Stimulated activated CD8-positive, alpha-beta memory T cell treated with anti-CD3 and anti-CD28 coated beads, Interleukin-15, amount 100 ng/mL, for 4 hours (primary cell): ENCODE results near the gene KBTBD7.
"Not testable (repeated sequence)": the region's sequence is repeated elsewhere in the genome, so short reads cannot be mapped to it uniquely, and the experiment has no call there.

Experiments
- DNase-seq, 2 donors: peaks; one replicate each; pipeline ENCODE4 v3.0.0-alpha.2; 2020; ENCODE audit warnings: low read depth in 2 of 2

Gene KBTBD7

DNA sequence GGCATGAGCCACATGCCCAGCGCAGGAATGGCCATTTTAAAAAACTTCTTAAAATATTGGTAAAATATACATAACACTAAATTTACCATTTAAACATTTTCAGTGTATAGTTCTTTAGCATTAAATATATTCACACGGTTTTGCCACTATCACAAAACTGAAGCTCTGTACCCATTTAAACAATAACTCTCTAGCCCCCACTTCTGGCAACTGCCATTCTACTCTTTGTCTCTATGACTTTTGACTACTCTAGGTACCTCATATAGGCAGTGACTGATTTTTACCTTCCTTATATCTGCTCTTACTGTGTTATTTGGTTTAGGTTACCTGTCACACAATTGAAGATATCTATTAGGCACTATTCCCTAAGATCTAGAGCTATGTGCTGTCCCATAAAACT is 2.3 kb upstream of the KBTBD7 start:
- DNase-seq, result no peak

DNA sequence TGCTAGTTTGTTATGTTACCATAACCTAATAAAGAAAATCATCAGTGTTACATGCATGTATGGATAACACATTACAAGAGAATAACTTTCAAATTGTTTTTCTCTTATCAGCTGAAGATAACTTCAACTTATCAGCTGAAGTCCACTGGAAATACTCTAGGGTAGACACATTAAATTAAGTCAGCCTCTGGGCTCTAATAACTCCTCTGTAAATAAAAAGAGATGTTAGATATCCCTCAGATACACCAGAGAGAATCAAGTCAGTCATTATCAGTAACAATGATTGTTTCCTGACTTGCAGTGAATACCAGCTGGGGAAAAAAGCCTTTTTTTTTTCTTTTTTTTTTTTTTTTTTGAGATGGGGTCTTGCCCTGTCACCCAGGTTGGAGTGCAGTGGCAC is 1.6 kb upstream of the KBTBD7 start:
- DNase-seq, result no peak

DNA sequence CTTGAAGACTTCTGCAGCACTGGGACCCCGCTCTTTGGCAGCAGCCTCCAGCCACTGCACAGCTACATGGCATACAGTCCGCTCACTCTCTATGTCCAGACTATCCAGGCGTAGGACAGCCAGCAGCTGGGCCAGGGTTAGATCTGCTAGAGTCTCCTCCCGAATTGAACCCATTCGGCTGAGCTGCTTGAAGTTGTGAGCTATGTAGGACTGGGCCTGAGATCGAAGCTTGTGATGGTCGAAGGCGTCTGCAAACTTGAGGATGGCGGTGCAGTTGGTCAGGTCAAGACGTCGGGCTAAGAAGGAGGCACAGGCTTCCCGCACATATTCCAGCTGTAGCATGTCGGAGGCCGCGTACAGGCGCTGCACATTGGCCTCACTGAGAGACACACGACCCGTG is 900 bp downstream of the KBTBD7 start:
- DNase-seq, result no peak

DNA sequence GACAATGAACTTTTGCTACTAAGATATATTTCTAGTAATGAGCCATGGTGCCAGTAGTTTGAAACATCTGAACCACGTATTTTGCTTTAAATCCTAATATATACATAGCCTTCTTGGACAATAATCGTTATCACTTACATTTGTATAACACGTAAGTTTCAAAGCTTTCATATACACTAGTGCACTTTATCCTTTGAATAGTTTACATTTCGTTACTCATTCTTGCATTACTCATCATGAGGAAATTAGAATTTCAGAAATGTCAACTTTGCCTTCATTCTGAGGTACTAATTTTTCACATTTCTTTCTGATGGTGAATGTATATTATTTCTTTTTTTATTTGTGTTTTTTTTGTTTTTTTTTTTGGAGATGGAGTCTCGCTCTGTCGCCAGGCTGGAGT is 5.8 kb downstream of the KBTBD7 start:
- no peak for DNase-seq

DNA sequence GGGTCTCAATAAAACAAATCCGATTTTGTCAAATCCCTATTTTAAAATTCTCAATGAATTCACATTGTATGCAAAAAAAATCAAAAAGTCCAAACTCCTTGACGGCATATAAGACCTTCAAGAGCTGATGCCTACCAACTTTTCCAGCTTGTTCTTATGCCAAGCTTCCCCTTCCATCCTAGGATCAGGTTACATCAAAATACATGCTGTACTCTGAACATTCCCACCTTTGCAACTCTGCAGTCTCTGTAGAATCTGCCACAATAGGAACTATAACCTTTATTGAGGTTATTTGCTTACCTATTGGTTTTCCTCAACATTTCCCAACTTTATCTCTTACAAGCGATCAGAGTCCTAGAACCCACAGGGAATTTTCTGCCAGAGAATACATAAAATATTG is 7.9 kb downstream of the KBTBD7 start:
- DNase-seq, result no peak

DNA sequence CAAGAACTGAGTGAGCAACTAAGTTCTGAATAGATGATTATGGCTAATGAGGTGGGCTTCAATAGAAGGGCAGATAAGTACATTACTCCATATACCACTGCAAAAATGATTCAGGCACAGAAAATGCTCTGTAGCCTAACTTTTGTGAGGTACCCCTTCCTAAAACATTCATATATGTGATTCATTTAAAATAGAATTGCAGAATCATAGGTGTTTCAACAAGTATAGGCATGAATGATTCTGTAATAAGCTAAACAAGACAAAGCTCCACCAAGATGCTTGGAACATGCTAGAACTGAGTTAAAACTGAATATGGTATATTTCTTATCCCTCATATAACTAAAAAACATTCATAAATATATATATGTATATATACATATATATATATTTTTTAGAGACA is 12.1 kb downstream of the KBTBD7 start:
- DNase-seq, result no peak

DNA sequence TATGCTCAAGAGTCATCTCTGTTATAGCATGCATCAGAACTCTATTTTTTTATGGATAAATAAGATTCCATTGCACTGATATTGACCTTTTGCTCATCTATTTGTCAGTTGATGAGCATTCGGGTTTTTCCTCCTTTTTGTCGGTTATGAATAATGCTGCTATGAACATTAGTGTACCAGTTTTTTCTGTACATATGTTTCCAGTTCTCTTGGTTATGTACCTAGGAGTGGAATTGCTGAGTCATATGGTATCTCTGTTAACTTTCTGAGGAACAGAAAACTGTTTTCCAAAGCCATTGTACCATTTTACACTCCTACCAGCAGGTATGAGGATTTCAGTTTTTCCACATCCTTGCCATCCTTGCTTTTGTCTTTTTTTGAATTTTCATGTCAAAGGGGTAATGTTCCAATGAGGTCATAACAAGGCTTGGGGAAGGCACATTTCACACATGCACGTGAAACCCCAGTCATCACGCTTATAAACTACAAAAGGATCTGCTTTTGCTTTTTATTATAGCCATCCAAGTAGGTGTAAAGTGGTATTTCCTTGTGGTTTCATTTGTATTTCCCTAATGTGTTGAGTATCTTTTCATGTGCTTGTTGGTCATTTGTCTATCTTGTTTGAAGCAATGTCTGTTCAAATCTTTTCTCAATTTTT is 14.6 kb downstream of the KBTBD7 start:
- no peak for DNase-seq

DNA sequence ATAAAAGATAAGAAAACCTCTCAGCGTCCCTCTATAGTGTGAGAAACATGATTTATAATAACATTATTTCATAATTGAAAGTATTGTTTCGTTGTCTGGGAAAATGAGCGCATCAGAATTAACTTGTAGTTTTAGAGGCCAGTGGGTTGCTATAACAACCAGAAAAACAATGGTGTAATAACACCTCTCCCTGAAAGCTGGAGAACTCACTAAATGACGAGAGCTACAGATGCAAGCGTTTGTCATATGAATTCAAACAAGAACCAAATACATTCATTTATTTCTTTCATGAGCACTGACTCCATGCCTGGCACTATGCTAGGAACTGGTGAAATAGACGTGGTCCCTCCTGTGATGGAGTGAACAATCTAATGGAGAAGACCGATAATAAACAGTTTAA is 16.3 kb downstream of the KBTBD7 start:
- DNase-seq, result no peak

DNA sequence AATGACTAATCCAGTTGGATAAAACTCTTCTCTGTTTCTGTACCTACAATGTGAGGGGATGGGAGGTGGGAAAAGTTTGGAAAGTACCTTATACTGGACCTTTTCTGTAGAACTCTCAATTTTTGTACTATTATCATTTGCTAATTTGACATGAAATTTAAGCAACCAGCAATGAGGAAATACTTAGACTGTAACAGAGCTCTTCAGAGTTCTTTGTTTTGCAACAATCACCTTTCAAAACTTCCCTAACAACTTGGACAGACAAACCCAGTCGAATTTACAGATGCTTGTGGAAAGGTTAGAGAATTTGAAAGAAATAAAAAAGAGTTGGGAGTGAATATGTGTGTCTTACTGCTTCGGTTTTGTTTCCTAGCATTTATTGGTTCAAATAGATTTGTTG is 16.8 kb downstream of the KBTBD7 start:
- no peak for DNase-seq

DNA sequence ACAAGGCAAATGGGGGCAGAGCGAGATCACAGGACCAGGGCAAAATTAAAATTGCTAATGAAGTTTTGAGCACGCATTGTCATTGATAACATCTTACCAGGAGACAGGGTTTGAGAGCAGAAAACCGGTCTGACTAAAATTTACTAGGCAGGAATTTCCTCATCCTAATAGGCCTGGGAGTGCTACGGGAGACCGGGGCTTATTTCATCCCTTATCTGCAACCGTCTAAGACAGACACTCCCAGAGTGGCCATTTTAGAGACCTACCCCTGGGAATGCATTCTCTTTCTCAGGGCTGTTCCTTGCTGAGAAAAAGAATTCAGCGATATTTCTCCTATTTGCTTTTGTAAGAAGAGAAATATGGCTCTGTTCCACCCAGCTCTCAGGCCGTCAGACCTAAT is 18.8 kb downstream of the KBTBD7 start:
- not testable (repeated sequence) for DNase-seq

DNA sequence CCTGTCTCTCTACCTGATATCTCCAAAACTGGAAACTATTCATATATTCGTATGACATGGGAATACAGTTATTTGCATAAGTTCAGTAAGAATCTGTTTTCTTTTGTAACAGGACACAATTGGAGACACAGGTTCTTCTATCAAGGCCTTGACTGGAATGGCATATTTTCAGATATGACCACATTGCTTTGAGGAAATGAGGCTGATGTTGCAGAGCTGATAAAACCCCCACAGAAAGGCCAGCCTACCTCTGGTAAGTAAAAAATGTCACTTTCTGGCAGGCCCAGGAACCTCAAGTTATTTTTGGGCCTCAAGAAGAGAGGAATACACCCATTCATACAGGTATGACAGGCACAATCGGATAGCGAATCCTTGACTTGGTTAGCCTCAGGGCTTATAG is 32.2 kb downstream of the KBTBD7 start:
- no peak for DNase-seq

DNA sequence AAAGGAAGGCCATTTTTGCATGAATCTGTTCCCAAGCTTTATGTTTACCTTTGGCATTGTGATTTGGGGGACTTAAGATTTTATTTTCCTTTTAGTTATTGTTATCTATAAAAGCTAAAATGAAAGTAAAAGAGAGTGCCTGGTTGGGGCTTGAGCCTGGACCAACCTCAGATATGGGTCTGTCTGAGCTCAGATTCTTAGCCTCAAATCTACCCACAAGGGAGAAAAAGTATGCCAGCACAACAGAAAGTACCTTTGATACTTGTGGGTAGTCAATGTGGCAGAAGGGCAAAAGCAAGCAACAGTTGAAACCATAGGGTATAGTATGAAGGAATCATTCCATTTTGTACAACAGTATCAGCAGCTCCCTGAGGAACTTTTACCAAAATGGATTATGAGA is 35.2 kb downstream of the KBTBD7 start:
- no peak for DNase-seq

DNA sequence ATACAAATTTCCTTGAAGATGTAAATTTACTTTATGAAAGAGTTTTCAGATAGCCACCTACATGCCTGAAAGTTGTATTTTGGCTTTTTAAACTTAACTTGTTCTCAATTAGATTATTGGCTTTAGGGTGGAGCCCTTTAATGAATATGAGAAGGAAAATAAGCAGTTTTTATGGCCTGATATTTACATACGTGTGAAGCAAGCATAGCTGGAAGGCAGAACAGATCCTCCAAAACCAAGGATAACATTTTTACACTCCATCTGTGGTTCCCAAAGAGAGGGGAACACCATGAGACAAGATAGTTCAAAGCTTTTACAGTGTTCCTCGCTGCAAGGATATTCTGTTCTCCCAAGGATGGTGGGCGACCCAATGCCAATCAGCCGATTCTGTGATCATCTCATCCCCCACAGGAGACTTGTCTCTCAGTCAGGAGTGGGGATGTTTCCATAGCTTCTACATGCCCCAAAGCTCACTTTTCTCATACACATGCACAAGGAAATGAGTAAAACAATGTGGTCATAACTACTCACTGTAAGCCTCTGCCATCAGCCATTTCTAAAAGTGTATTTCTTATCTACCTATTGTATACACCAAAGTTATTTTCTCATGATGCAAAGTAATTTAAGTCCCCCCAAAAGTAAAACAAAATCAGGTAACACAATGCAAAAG is 37.2 kb downstream of the KBTBD7 start:
- DNase-seq, result no peak

DNA sequence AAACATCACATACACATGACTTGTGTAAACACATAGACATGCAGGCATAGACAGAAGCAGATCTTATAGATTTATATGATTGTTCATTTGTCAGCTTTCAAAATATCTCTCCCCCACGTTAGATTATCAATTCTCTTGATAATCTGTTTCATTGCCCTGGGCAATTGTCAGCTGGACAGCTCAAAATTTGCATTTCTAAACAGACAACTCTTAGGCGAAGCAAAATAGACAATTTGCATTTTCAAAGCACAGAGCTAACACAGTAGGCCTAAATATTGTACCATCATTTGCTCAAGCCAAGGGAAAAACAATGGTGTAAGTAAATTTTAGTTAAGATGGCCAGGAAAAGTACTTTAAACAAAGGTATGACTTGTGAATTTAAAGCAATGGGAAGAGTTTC is 37.7 kb downstream of the KBTBD7 start:
- no peak for DNase-seq

DNA sequence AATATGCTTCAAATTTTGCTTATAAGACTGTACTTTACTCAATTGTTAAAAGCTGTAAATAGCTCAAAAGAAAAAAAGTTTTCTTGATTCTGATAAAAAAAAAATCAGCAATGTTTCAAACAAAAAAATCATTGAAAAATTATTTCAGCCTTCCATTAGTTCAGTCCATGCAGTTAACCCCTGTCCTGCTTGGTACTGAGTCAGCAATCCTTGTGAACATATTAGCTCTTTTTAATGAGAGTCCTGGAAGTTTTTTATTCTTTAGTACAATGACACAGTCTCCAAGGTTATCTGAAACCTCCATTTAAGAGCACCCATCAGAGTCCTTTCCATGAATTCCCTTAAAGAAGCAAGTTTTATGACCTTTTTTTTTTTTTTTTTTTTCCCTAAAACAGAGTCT is 40.3 kb downstream of the KBTBD7 start:
- DNase-seq, result no peak

DNA sequence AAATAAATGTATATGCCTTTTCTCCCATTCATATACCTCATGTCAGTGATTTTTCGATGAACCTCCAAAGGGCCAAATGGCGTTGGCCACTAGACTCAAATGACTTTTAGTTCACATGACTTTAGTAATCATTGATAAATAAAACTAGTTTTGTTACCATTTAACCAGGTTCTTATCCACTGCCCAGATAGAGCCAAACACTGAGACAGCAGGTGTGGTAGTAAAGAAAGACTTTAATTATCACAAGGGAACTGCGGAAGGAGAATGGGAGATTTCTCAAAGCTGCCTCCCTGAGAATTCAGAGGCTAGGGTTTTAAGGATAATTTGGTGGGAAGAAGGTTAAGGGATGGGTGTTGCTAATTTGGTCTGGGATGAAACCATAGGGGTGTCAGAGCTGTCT is 42.4 kb downstream of the KBTBD7 start:
- DNase-seq, result no peak

DNA sequence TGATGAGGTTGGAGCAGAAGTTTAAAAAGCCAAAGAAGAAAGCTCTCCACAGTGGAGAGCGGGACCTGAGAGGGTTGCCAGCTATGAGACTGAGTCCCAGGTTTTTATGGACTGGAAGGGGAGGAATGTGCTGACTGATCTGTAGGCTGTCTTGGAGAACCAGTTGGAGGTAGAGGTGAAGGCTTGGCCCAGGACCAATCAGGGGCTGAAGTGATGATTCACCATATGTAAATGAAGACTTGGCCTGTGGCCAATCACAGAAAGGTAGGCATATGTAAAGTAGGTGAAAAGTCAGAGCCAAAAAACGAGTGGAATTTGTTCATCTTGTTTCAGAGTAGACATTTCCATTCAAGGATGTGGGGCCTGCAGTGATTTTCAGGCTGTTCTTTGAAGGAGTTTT is 44.3 kb downstream of the KBTBD7 start:
- no peak for DNase-seq

DNA sequence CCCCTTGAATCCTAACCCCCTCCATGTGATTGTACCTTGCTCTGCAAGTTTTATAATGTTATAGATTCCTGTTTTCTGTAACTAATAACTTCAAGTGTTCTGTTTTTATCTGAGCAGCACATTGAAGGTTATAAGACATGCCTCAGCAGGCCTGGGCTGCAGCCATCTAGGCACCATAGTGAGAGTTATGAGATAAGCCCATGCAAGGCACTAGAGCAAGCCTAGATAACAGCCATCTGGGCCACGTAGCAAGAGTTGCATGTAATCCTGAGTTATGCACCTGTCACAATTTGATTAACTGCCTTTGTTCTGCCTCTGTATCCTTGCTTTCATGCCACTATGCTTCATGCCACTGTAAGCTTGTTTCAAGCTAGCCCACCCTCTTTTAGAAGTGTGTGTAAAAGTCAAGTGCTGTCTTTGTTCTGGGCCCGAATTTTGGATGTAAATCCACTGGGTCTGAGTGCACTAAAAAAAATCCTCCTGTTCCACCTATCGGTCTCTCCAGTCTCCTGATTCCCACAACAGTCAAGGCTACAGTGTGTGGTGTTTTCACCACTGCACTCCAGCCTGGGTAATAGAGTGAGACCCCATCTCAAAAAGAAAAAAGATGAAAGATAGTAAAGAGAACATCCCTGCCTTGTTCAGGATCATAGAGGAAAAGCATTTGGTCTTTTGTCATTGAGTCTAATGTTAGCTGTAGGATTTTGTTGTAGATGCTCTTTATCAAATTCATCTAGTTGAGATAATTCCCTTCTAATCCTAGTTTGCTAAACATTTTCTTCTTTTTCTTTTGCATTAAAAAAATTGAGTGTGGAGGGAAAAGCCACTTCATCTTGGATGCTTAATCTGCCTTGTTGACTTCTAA is 45.7 kb downstream of the KBTBD7 start:
- no peak for DNase-seq

DNA sequence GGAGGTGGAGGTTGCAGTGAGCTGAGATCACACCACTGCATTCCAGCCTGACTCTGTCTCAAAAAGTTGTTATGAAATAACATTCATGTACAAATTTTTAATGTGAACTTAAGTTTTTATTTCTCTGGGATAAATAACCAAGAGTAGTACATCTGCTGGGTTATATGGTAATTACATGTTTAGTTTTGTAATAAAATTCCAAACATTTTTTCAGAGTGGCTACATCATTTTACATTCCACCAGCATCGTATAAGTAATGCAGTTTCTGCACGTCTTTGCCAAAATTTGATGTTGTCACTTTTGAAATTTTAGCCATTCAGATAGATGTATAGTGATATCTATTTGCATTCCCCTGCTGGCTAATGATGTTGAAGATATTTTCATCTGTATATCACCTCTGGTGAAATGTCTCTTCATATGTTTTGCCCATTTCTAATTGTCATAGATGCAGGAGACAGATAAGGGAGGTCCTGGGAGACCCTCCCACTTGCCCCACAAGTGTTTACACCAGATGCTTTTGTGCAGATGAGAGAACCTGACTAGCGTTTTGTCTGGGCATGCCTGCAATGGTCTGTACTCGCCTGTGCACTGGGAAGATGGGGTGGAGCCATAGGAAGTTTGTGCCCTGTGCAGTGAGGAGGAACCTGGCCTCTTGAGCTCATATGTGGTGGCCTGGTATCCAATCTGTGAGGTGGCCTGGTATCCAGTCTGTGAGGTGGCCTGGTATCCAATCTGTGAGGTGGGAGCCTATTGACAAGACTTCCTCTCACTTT is 49.0 kb downstream of the KBTBD7 start:
- DNase-seq, result no peak

DNA sequence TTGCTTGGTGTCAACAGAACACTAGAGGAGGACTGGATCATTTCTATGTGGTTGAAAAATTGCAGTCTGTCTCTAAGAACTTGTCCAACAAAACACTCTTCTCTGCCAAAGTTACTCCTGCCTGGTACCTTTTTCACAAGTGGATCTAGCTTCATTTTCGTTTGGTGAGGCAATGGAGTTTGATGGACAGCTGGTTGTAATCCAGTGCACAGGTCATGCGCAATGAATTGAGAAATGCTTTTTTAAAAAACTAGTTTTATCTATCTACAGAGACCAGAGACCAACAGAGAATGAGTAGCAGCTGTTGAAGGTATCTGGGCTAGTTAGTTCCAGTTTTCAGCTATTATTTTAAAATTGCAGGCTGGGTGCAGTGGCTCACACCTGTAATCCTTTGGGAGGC is 49.8 kb downstream of the KBTBD7 start:
- no peak for DNase-seq
